GM13976 (cell line): ENCODE measurements around the gene FANCE.

ENCODE experiments used
- DNase-seq: peaks from one replicate; pipeline ENCODE4 v3.0.0; 2012; ENCODE audit warnings: low spot score
- CTCF ChIP-seq: IDR thresholded peaks from 2 replicates; pipeline ENCODE4 v1.5.1; 2012; ENCODE audit warnings: borderline replicate concordance, mild to moderate bottlenecking; ENCODE audit not compliant: insufficient read depth; ENCODE audit errors: extremely low read depth, missing control alignments, control extremely low read depth
- in situ Hi-C: fragments of 300-500 bp; cut with MboI; formaldehyde crosslinking; loops from one replicate; pipeline ENCODE4 v1.12.0; 2022; ENCODE audit warnings: low sequenced_read_pairs, mixed read lengths, inconsistent platforms; ENCODE audit not compliant: unreplicated experiment

The FANCE gene

DNA sequence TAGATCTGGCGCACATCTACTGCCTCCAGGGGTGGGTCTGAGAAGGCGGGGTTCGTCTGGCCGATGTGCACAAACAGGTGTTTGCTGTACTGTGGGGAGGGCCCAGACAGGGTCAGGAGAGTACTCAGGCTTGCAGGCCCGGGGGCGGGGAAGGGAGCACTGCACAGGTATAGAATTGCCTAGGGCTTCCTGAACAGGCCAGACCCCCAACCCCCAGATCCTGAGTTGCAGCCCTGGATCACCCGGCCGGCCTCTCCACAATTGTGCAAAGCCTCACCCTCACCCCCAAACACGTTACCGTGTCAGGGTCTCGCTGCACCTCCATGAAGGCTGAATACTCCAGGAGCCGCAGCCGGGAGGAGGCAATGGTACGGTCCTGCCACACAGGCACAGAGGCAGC, 23.9 kb downstream of the FANCE start:
- in situ Hi-C loops: no loop called here
- no peak for TF ChIP-seq CTCF
- no peak for DNase-seq

DNA sequence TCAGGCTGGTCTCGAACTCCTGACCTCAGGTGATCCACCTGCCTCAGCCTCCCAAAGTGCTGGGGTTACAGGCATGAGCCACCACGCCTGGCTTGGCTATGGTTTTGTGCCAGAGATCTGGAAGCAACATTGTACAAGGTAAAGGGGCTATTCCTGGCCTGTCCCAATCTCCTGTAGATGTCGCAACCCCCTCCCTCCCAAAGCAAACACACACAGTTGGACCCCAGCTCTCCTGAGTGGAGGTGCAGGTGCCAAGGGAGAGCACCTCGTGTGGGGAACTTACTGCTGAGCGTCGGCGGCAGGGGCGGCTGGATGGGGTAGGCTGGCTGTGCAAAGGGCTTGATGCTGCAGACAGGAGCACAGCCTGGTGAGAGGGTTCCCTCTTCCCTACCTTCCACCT, 24.9 kb downstream of the FANCE start:
- no peak for DNase-seq
- no peak for TF ChIP-seq CTCF
- in situ Hi-C loops: no loop called here

DNA sequence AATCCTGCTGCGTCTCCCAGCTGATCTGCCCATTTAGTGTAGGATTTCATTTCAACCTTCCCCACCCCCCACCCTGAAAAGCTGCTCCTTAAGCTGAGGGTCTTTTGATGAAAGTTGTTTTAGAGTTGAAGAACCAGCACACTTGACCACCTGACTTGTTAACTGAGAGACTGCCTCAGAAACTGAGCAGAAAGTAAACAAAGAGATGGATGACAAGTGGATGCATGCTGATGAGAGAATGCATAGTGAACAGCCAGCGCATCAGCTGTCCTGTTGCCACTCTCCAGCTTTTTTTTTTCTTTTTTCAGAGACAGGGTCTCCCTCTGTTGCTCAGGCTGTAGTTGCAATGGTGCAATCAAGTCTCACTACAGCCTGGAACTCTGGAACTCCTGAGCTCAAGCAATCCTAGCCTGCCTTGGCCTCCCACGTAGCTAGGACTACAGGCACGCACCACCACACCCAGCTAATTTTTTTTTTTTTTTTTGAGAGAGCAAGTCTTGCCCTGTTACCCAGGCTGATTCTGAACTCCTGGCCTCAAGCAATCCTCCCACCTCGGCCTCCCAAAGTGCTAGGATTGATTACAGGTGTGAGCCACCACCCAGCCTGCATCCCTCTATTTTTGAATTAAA, 25.5 kb downstream of the FANCE start:
- TF ChIP-seq CTCF: no peak
- in situ Hi-C loops: no loop called here
- DNase-seq: no peak

- in situ Hi-C loops: no loop called here
- no peak for DNase-seq
- TF ChIP-seq CTCF: no peak
Observed at GRCh38 chr6:35478259-35478658, 26.1 kb downstream of the FANCE start.

- no peak for DNase-seq
- TF ChIP-seq CTCF: no peak
- in situ Hi-C loops: no loop called here
Observed at GRCh38 chr6:35480176-35480575, 28.0 kb downstream of the FANCE start.

DNA sequence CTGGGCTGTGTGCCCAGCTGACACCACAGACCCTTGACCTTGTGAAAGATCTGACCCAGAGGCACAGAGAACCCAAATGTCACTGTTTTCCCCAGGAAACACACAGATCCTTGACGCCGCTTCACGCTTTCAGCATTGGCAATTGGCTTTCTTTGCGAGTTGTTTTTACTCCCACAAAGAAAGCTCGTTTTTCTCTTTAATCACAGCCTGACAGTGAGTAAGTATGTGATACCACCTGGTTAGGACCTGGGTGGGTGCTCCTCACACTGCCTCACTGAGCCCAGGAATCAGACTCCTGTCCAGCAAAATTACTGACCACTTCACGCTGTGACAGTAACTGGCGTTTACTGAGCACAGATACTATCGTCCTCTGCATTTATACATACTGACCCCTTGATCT, 29.1 kb downstream of the FANCE start:
- in situ Hi-C loops: no loop called here
- TF ChIP-seq CTCF: no peak
- DNase-seq: no peak
